Astrocyte (in vitro differentiated cells and primary cell): ENCODE measurements around the gene LRIT2. TPM values are rescaled to one million over a fixed set of nuclear protein-coding genes. Genes with fewer than 3 reads are reported as not detected.

Experiments used
- DNase-seq: peaks from one replicate; pipeline ENCODE4 v3.0.0-alpha.2; 2010; ENCODE audit warnings: low read depth
- FAIRE-seq: peaks from 2 replicates; lab custom pipeline; 2011; peaks lifted over from hg19 to GRCh38; lab: Jason Lieb, UNC
- H2AFZ ChIP-seq: 2 replicates; pipeline ENCODE4 v1.6.0; 2012; ENCODE audit warnings: low read depth, low read length, inconsistent platforms
- H3K27ac ChIP-seq: 2 replicates; pipeline ENCODE4 v1.5.1; 2011; ENCODE audit warnings: low read depth, low read length, inconsistent platforms
- H3K27me3 ChIP-seq: 2 replicates; pipeline ENCODE4 v1.6.0; 2011; ENCODE audit warnings: low read length, inconsistent platforms; ENCODE audit not compliant: insufficient read depth
- H3K36me3 ChIP-seq: 2 replicates; pipeline ENCODE4 v1.5.1; 2011; ENCODE audit warnings: low read length, inconsistent platforms; ENCODE audit not compliant: insufficient read depth
- H3K4me1 ChIP-seq: 2 replicates; pipeline ENCODE4 v1.5.1; 2011; ENCODE audit warnings: low read length, inconsistent platforms; ENCODE audit not compliant: insufficient read depth
- H3K4me2 ChIP-seq: 2 replicates; pipeline ENCODE4 v1.6.0; 2012; ENCODE audit warnings: low read length, inconsistent platforms
- H3K4me3 ChIP-seq: 2 replicates; pipeline ENCODE4 v1.5.1; 2011; ENCODE audit warnings: low read depth, mild to moderate bottlenecking, low read length, inconsistent platforms; ENCODE audit not compliant: insufficient read depth
- H3K79me2 ChIP-seq: 2 replicates; pipeline ENCODE4 v1.6.0; 2012; ENCODE audit warnings: mild to moderate bottlenecking, low read length, inconsistent platforms; ENCODE audit not compliant: insufficient read depth
- H3K9ac ChIP-seq: 2 replicates; pipeline ENCODE4 v1.6.0; 2012; ENCODE audit warnings: mild to moderate bottlenecking, low read length, inconsistent platforms
- H3K9me3 ChIP-seq: 2 replicates; pipeline ENCODE4 v1.5.1; 2012; ENCODE audit warnings: low read depth, mild to moderate bottlenecking, low read length, inconsistent platforms; ENCODE audit not compliant: insufficient read depth
- H4K20me1 ChIP-seq: 2 replicates; pipeline ENCODE4 v1.6.0; 2012; ENCODE audit warnings: low read length, inconsistent platforms; ENCODE audit not compliant: insufficient read depth
- H3K27ac Mint-ChIP-seq: one replicate; pipeline ENCODE4 v1.8.0; 2021; ENCODE audit warnings: mild to moderate bottlenecking, mixed read lengths; ENCODE audit not compliant: unreplicated experiment
- H3K27me3 Mint-ChIP-seq: one replicate; pipeline ENCODE4 v1.8.0; 2021; ENCODE audit warnings: low read depth, mixed read lengths; ENCODE audit not compliant: unreplicated experiment
- H3K36me3 Mint-ChIP-seq: one replicate; pipeline ENCODE4 v1.8.0; 2021; ENCODE audit warnings: low read depth, mixed read lengths; ENCODE audit not compliant: unreplicated experiment
- H3K4me1 Mint-ChIP-seq: one replicate; pipeline ENCODE4 v1.8.0; 2021; ENCODE audit warnings: low read depth, mixed read lengths; ENCODE audit not compliant: unreplicated experiment
- H3K4me3 Mint-ChIP-seq: one replicate; pipeline ENCODE4 v1.8.0; 2021; ENCODE audit warnings: mild to moderate bottlenecking, moderate library complexity, mixed read lengths; ENCODE audit not compliant: unreplicated experiment
- H3K9me3 Mint-ChIP-seq: one replicate; pipeline ENCODE4 v1.8.0; 2021; ENCODE audit warnings: mild to moderate bottlenecking, mixed read lengths; ENCODE audit not compliant: unreplicated experiment
- CTCF ChIP-seq: IDR thresholded peaks from 2 replicates; pipeline ENCODE4 v1.5.1; 2011; ENCODE audit warnings: low read depth, mild to moderate bottlenecking, inconsistent platforms, low read length, moderate library complexity; ENCODE audit not compliant: insufficient read depth
- EZH2 ChIP-seq: IDR thresholded peaks from 2 replicates; pipeline ENCODE4 v1.6.1; 2012; ENCODE audit warnings: mild to moderate bottlenecking, low read length, inconsistent platforms; ENCODE audit not compliant: insufficient read depth
- total RNA-seq: library from RNA; stranded (reverse); gene quantifications from 2 replicates; pipeline ENCODE4 v1.2.1, GENCODE V29; 2021

LRIT2 gene
- total RNA-seq, 1 donor from 2014 or later, result not detected

- Mint-ChIP-seq H3K9me3 (peaks cover 4% of the 10 kb centered on the region), H3K36me3 (no peaks in the 10 kb centered on the region), H3K4me1 (no peaks in the 10 kb centered on the region), H3K4me3 (no peak overlapping the region), H3K27me3 (peaks cover 36% of the 10 kb centered on the region), H3K27ac (no peak overlapping the region)
- DNase-seq (no peak), FAIRE-seq (no peak)
- Histone ChIP-seq H4K20me1 (no peaks in the 10 kb centered on the region), H3K4me3 (no peak overlapping the region), H3K27me3 (no peaks in the 10 kb centered on the region), H3K4me1 (no peaks in the 10 kb centered on the region), H2AFZ (no peak overlapping the region), H3K9me3 (no peaks in the 10 kb centered on the region), H3K36me3 (no peaks in the 10 kb centered on the region), H3K79me2 (no peaks in the 10 kb centered on the region), H3K9ac (no peak overlapping the region), H3K4me2 (peak overlapping the region; percentile 57), H3K27ac (no peak overlapping the region)
- TF ChIP-seq CTCF (no peak), EZH2 (no peak)
Measured at GRCh38 chr10:84257343-84258020, 32.1 kb upstream of the LRIT2 start.

GRCh38 chr10:84256510-84257342 is 31.4 kb upstream of the LRIT2 start:
- no peaks in the 10 kb centered on the region for H3K4me1 ChIP-seq
- H3K27ac ChIP-seq, result no peak overlapping the region
- no peaks in the 10 kb centered on the region for H3K36me3 ChIP-seq
- DNase-seq (peak; percentile 7), FAIRE-seq (no peak)
- H3K4me2 ChIP-seq, result peak overlapping the region; percentile 57
- H2AFZ ChIP-seq, result peak overlapping the region; percentile 38
- no peaks in the 10 kb centered on the region for H3K79me2 ChIP-seq
- no peak overlapping the region for H3K4me3 ChIP-seq
- H3K9me3 ChIP-seq, result no peaks in the 10 kb centered on the region
- H3K27me3 Mint-ChIP-seq, result peaks cover 33% of the 10 kb centered on the region
- no peak overlapping the region for H3K9ac ChIP-seq
- no peak overlapping the region for H3K4me3 Mint-ChIP-seq
- H4K20me1 ChIP-seq, result no peaks in the 10 kb centered on the region
- H3K4me1 Mint-ChIP-seq, result no peaks in the 10 kb centered on the region
- TF ChIP-seq EZH2 (no peak), CTCF (peak; percentile 28)
- H3K27me3 ChIP-seq, result peaks cover 1% of the 10 kb centered on the region
- H3K27ac Mint-ChIP-seq, result no peak overlapping the region
- peaks cover 4% of the 10 kb centered on the region for H3K9me3 Mint-ChIP-seq
- no peaks in the 10 kb centered on the region for H3K36me3 Mint-ChIP-seq
